Pancreas (tissue), 10 donors: Measurements from ENCODE around the gene NPLOC4. TPM values are rescaled to one million over a fixed set of nuclear protein-coding genes. Genes with fewer than 3 reads are reported as not detected.
"Not testable (repeated sequence)": the region's sequence is repeated elsewhere in the genome, so short reads cannot be mapped to it uniquely, and the experiment has no call there.

ENCODE experiments used
- ATAC-seq, 4 donors: fragments of 200-7000 bp; cut with Tn5 transposase; one replicate each; pipeline versions ENCODE4 v1.8.0 to v1.9.1; 2020; ENCODE audit warnings: mild to moderate bottlenecking in 4 of 4, moderate library complexity in 4 of 4
- DNase-seq, 6 donors: peaks; one replicate each; pipeline ENCODE4 v3.0.0-alpha.2; 2020
- FAIRE-seq: peaks from 2 replicates; lab custom pipeline; 2012; peaks lifted over from hg19 to GRCh38; lab: Jason Lieb, UNC
- H3K27ac ChIP-seq, 4 donors: fragments of 200-600 bp; sonication (generic); 1 replicate in 3 of 4; 2 replicates in 1 of 4; pipeline versions ENCODE4 v1.5.0 to v1.8.0; 2020
- H3K27me3 ChIP-seq, 4 donors: fragments of 200-600 bp; one replicate each; pipeline ENCODE4 v1.8.0; 2021
- H3K36me3 ChIP-seq, 3 donors: fragments of 200-600 bp; sonication (generic) in 1 of 3; one replicate each; pipeline versions ENCODE4 v1.5.0 to v1.8.0; 2020 to 2021
- H3K4me1 ChIP-seq, 3 donors: fragments of 200-600 bp; one replicate each; pipeline ENCODE4 v1.8.0; 2021
- H3K4me3 ChIP-seq, 4 donors: fragments of 200-600 bp; sonication (generic) in 2 of 4; one replicate each; pipeline versions ENCODE4 v1.5.0 to v1.8.0; 2020 to 2021
- H3K9me3 ChIP-seq, 4 donors: fragments of 200-600 bp; one replicate each; pipeline ENCODE4 v1.8.0; 2021
- whole genome bisulfite sequencing, 2 donors: extraction: QIAGEN DNeasy Blood & Tissue Kit; methylation state at CpG; one replicate each; pipeline ENCODE4 v1.1.7; 2013; 5-methylcytosine and 5-hydroxymethylcytosine counted together
- intact Hi-C, 3 donors: fragments of 100-400 bp; cut with DNase I; formaldehyde crosslinking; loops; one replicate each; pipeline versions ENCODE4 v1.11.1 to v1.14.2; 2022
- polyA plus RNA-seq, 2 donors: library from polyadenylated mRNA; stranded (reverse); fragments of 200-250 nt; gene quantifications; one replicate each; pipeline ENCODE4 v1.2.3, GENCODE V29; 2013
- total RNA-seq, 6 donors: library from RNA; stranded (reverse); fragmentation: NEBNext Ultra II Directional in 4 of 6; extraction: Animal tissue kit (Norgen Biotek cat#: 25700) in 4 of 6; gene quantifications; one replicate each; pipeline versions ENCODE4 v1.2.1 to v1.2.4, GENCODE V29; 2021 to 2023
- TF ChIP-seq, protein P1 (sequence below), 4 donors: fragments of 200-600 bp; sonication (generic) in 3 of 4; IDR thresholded peaks; one replicate each; pipeline versions ENCODE4 v1.5.0 to v1.8.0; 2021; ENCODE audit warnings: antibody characterized with exemption in 4 of 4
- donor health status: healthy with polysubstance abuse.
- donor health status: DM: no; HTN: no; CAD: no; lungs with moderate emphysema.
- donor health status: DM: no; HTN: no; CAD: no.
- donor health status: control.
- donor health status: control.
- donor health status: Bipolar disorder and iron deficiency.
- donor health status: DM: yes; HTN: yes; CAD: no.
- donor health status: DM: no; HTN: no; CAD: no.
- donor health status: DM: no; HTN: no; CAD: no.
- donor health status: DM: yes; HTN: yes; CAD: no.

Gene NPLOC4
- total and polyA plus RNA-seq, 8 donors: 32.5 to 54.8 (median 35.3) TPM

DNA sequence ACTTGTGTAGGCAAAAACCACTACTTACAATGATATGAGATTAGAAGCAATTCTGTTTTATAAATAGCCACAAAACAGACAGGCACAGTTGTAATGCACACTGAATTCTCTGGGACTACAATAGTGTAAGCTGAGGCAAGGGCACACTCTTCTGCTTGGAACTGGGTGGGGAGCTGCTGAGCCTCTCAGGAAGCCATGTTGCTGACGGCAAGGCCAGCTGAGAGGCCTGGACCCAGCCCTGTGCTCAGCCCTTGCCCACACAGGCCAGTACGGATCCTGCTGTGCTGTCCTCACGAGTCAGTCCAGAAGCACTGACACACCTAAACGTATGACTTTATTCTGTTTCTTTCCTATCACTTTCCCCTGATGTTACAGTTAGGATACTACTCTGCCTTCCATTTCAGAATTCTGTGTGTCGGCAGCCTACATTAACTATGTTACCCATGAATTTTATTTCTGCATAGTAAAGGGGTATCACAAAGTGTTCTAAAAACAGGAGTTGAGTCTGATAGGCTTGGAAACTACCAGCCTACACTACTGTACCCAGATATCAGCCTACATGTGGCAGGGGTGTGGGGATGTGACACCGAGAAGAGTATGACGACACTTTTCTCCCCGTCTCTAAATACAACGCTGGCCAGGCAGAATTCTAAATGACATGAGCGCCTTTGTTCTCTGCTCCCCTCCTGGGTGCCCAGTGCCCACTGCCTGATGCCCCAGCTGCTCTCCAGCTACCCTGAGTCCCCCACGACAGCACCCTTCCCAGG is 43.6 kb downstream of the NPLOC4 start:
- no peak for DNase-seq
- no peak for ATAC-seq

DNA sequence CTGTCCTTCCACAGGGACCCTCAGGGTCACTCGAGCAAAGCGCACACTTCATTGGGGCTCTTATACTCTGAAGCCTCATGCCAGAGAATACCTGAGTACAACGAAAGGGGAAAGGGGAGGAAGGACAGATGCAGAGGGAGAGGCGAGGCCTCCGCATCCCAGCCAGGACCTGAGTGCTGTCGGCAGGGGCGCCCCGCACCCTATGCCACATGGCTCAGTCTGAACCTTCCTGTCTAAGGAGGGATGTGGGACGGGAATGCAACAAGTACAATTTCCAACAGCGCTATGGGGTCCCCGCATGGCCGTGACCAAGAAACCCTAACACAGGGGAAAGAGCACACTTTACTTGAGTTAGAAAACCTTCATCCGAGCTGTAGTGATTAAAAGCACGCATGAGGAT is 44.9 kb downstream of the NPLOC4 start:
- FAIRE-seq (no peak), ATAC-seq (no peak), DNase-seq (no peak)
- WGBS, 2 donors: 94 to 95% methylated on average over 14 of the region's 14 CpGs
- intact Hi-C loops: no loop called here
- no peak overlapping the region for H3K4me3 ChIP-seq
- no peaks in the 10 kb centered on the region for H3K27me3 ChIP-seq
- H3K4me1 ChIP-seq: no peaks in the 10 kb centered on the region
- TF ChIP-seq, protein P1, sequence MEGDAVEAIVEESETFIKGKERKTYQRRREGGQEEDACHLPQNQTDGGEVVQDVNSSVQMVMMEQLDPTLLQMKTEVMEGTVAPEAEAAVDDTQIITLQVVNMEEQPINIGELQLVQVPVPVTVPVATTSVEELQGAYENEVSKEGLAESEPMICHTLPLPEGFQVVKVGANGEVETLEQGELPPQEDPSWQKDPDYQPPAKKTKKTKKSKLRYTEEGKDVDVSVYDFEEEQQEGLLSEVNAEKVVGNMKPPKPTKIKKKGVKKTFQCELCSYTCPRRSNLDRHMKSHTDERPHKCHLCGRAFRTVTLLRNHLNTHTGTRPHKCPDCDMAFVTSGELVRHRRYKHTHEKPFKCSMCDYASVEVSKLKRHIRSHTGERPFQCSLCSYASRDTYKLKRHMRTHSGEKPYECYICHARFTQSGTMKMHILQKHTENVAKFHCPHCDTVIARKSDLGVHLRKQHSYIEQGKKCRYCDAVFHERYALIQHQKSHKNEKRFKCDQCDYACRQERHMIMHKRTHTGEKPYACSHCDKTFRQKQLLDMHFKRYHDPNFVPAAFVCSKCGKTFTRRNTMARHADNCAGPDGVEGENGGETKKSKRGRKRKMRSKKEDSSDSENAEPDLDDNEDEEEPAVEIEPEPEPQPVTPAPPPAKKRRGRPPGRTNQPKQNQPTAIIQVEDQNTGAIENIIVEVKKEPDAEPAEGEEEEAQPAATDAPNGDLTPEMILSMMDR (IDR thresholded peaks at IDR 0.05): no peak
- H3K9me3 ChIP-seq: no peaks in the 10 kb centered on the region
- peaks cover 0 to 35% (median 31%) of the 10 kb centered on the region in 3 donors for H3K36me3 ChIP-seq
- no peak overlapping the region for H3K27ac ChIP-seq

More for the DNA sequence above, 43.6 kb downstream of the NPLOC4 start:
- TF ChIP-seq, protein P1 (IDR thresholded peaks at IDR 0.05): no peak
- Histone ChIP-seq H3K27ac (no peak overlapping the region), H3K9me3 (no peaks in the 10 kb centered on the region), H3K4me1 (no peaks in the 10 kb centered on the region), H3K27me3 (no peaks in the 10 kb centered on the region), H3K36me3 (peaks cover 0 to 32% (median 24%) of the 10 kb centered on the region in 3 donors), H3K4me3 (no peak overlapping the region)
- no peak for FAIRE-seq
- WGBS, 2 donors: 94 to 97% methylated on average over 11 of the region's 11 CpGs
- intact Hi-C loops: no loop called here

DNA sequence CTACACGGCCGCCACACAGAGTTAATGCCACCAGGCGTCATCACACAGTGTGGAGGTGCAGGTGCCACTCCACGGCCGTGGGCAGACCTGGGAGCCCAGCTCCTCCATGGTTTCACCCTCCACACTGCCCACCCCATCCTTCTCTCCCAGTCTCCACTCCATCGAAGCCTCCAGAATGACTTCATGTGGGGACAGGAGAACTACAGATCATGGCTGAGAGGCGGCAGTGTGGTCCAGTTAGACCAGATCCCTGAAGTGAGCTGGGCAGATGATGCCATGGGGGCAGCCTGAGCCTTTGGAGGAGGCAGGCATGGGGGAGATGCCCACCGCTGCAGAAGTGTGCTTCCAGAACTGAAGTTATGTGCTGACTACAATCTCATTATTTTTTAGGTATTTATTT is 46.8 kb downstream of the NPLOC4 start:
- intact Hi-C loops: no loop called here
- no peaks in the 10 kb centered on the region for H3K9me3 ChIP-seq
- FAIRE-seq (no peak), DNase-seq (no peak), ATAC-seq (no peak)
- TF ChIP-seq, protein P1 (IDR thresholded peaks at IDR 0.05): no peak
- H3K27ac ChIP-seq: no peak overlapping the region
- H3K4me1 ChIP-seq: no peaks in the 10 kb centered on the region
- no peaks in the 10 kb centered on the region for H3K27me3 ChIP-seq
- WGBS, 2 donors: 89 to 93% methylated on average over 8 of the region's 8 CpGs
- no peak overlapping the region for H3K4me3 ChIP-seq
- peaks cover 0 to 28% (median 25%) of the 10 kb centered on the region in 3 donors for H3K36me3 ChIP-seq

DNA sequence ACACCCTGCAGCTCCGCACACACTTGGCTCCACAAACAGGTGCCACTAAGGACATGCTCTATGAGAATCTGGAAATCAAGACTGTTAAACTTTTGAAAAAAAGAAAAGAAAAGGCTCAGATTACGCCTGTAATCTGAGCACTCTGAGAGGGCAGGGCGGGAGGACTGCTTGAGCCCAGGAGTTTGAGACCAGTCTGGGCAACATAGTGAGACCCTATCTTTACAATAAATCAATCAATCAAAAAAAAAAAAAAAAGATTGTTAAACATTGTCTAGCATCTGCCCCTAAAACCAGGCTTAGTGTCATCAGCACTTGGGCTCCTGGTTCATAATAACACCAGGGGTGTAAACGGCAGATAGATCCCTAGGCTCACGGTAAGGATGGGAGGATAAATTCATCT is 47.3 kb downstream of the NPLOC4 start:
- H3K4me3 ChIP-seq: no peak overlapping the region
- FAIRE-seq (no peak), DNase-seq (no peak), ATAC-seq (no peak)
- intact Hi-C loops: no loop called here
- no peak overlapping the region for H3K27ac ChIP-seq
- H3K9me3 ChIP-seq: no peaks in the 10 kb centered on the region
- no peaks in the 10 kb centered on the region for H3K4me1 ChIP-seq
- WGBS, 2 donors: 91% methylated on average over 5 of the region's 5 CpGs
- no peaks in the 10 kb centered on the region for H3K27me3 ChIP-seq
- TF ChIP-seq, protein P1 (IDR thresholded peaks at IDR 0.05): no peak
- peaks cover 0 to 25% (median 22%) of the 10 kb centered on the region in 3 donors for H3K36me3 ChIP-seq

DNA sequence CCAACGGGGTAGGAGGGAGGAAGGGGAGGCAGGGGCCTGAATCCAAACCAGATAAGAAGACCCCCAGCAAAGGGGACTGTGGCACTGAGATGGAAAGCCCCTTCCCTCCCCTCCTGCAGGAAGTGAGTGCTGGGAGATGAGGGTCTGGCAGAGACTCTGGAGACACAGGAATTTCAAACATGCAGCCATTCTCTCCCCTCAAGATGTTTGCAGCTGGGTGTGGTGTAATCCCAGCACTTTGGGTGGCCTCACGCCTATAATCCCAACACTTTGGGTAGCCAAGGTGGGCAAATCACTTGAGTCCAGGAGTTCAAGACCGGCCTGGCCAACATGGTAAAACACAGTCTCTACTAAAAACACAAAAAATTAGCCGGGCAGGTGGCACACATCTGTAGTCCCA is 50.8 kb downstream of the NPLOC4 start:
- Histone ChIP-seq H3K4me1 (no peaks in the 10 kb centered on the region), H3K9me3 (no peaks in the 10 kb centered on the region), H3K27ac (no peak overlapping the region), H3K36me3 (peaks cover 0 to 28% (median 20%) of the 10 kb centered on the region in 3 donors), H3K27me3 (no peaks in the 10 kb centered on the region), H3K4me3 (no peak overlapping the region)
- ATAC-seq (no peak), FAIRE-seq (no peak), DNase-seq (no peak)
- intact Hi-C loops: no loop called here
- TF ChIP-seq, protein P1 (IDR thresholded peaks at IDR 0.05): no peak
- WGBS, 2 donors: 88 to 95% methylated on average over 4 of the region's 4 CpGs

DNA sequence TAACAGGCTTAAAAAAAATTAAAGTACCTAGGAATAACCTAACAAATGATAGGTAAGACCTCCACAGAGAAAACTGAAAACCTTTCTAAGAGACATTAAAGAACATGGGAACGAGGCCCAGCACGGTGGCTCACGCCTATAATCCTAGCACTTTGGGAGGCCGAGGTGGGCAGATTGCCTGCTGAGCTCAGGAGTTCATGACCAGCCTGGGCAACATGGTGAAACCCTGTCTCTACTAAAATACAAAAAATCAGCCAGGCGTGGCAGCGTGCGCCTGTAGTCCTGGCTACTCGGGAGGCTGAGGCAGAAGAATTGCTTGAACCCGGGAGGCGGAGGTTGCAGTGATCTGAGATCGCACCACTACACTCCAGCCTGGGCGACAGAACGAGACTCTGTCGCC is 52.1 kb downstream of the NPLOC4 start:
- ATAC-seq, H3K27ac ChIP-seq, H3K4me3 ChIP-seq, H3K9me3 ChIP-seq, H3K27me3 ChIP-seq, intact Hi-C loops, FAIRE-seq, DNase-seq, H3K4me1 ChIP-seq: not testable (repeated sequence)
- peaks cover 0 to 28% (median 20%) of the 10 kb centered on the region in 3 donors for H3K36me3 ChIP-seq
- 95% methylated on average over 11 to 14 of the region's 14 CpGs for WGBS, 2 donors
